Measurements from ENCODE around the gene ARHGAP30.

GRCh38 chr1:161072751-161073449, 3.2 kb upstream of the ARHGAP30 start:
- no peak for TF ChIP-seq POLR2A (IDR thresholded peaks at IDR 0.05; ENCODE audit: low read depth, low read length)
- no peak for TF ChIP-seq POLR2AphosphoS5 (IDR thresholded peaks at IDR 0.05; ENCODE audit: low read depth, low read length)
- TF ChIP-seq TAF1 (IDR thresholded peaks at IDR 0.05; ENCODE audit: borderline replicate concordance, low read depth, low read length), result no peak

Measured in GM12892 (cell line).